ENCODE results near the gene AVPR2. TPM values are rescaled to one million over a fixed set of nuclear protein-coding genes. Genes with fewer than 3 reads are reported as not detected.

Gene AVPR2
- total and polyA plus RNA-seq, 2 donors = 0.53 to 7.7 TPM

- H3K36me3 ChIP-seq (ENCODE audit: insufficient read depth) = no peaks in the 10 kb centered on the region
- no peak overlapping the region for H3K4me3 ChIP-seq (ENCODE audit: low read depth, low read length)
- H3K4me1 ChIP-seq (ENCODE audit: insufficient read depth) = no peaks in the 10 kb centered on the region
- DNase-seq (ENCODE audit: extremely low spot score) = no peak
- H3K27ac ChIP-seq (ENCODE audit: low read depth) = no peak overlapping the region
- 91% methylated on average over 31 of the region's 31 CpGs for WGBS
Measured at GRCh38 chrX:153930011-153930910, 25.8 kb downstream of the AVPR2 start.

- no peak overlapping the region for H3K4me3 ChIP-seq (ENCODE audit: low read depth, low read length)
- no peak for DNase-seq (ENCODE audit: extremely low spot score)
- WGBS = 95% methylated on average over 8 of the region's 8 CpGs
- H3K4me1 ChIP-seq (ENCODE audit: insufficient read depth) = no peaks in the 10 kb centered on the region
- H3K27ac ChIP-seq (ENCODE audit: low read depth) = no peak overlapping the region
- no peaks in the 10 kb centered on the region for H3K36me3 ChIP-seq (ENCODE audit: insufficient read depth)
Measured at GRCh38 chrX:153931151-153931550, 26.7 kb downstream of the AVPR2 start.

GRCh38 chrX:153931748-153932147, 27.3 kb downstream of the AVPR2 start:
- no peak overlapping the region for H3K27ac ChIP-seq (ENCODE audit: low read depth)
- H3K4me1 ChIP-seq (ENCODE audit: insufficient read depth) = no peaks in the 10 kb centered on the region
- H3K36me3 ChIP-seq (ENCODE audit: insufficient read depth) = no peaks in the 10 kb centered on the region

GRCh38 chrX:153932220-153932915, 27.9 kb downstream of the AVPR2 start:
- Histone ChIP-seq H3K4me1 (ENCODE audit: insufficient read depth) (no peaks in the 10 kb centered on the region), H3K27ac (ENCODE audit: low read depth) (no peak overlapping the region), H3K36me3 (ENCODE audit: insufficient read depth) (no peaks in the 10 kb centered on the region), H3K4me3 (ENCODE audit: low read depth, low read length) (no peak overlapping the region)
- no peak for DNase-seq (ENCODE audit: extremely low spot score)
- 92% methylated on average over 13 of the region's 13 CpGs for WGBS

More at GRCh38 chrX:153931748-153932147, 27.3 kb downstream of the AVPR2 start:
- 95% methylated on average over 13 of the region's 13 CpGs for WGBS
- no peak overlapping the region for H3K4me3 ChIP-seq (ENCODE audit: low read depth, low read length)
- DNase-seq (ENCODE audit: extremely low spot score) = no peak

GRCh38 chrX:153933748-153934147, 29.3 kb downstream of the AVPR2 start:
- Histone ChIP-seq H3K27ac (ENCODE audit: low read depth) (no peak overlapping the region), H3K4me3 (ENCODE audit: low read depth, low read length) (peak overlapping the region; percentile 82), H3K4me1 (ENCODE audit: insufficient read depth) (no peaks in the 10 kb centered on the region), H3K36me3 (ENCODE audit: insufficient read depth) (no peaks in the 10 kb centered on the region)
- 32% methylated on average over 7 of the region's 7 CpGs for WGBS
- no peak for DNase-seq (ENCODE audit: extremely low spot score)

GRCh38 chrX:153934148-153934761, 29.8 kb downstream of the AVPR2 start:
- no peaks in the 10 kb centered on the region for H3K36me3 ChIP-seq (ENCODE audit: insufficient read depth)
- H3K4me3 ChIP-seq (ENCODE audit: low read depth, low read length) = peak overlapping the region; percentile 82
- 6% methylated on average over 33 of the region's 33 CpGs for WGBS
- no peak for DNase-seq (ENCODE audit: extremely low spot score)
- no peaks in the 10 kb centered on the region for H3K4me1 ChIP-seq (ENCODE audit: insufficient read depth)
- no peak overlapping the region for H3K27ac ChIP-seq (ENCODE audit: low read depth)

GRCh38 chrX:153934762-153935325, 30.4 kb downstream of the AVPR2 start, which contains the start of gene NAA10:
TSS of gene NAA10 (minus strand) at chrX:153935037. CDS start at chrX:153934904, 133 bp downstream.
- Histone ChIP-seq H3K4me3 (ENCODE audit: low read depth, low read length) (peak within 1 kb of the TSS; percentile 82), H3K4me1 (ENCODE audit: insufficient read depth) (no peaks in the 10 kb centered on the region), H3K27ac (ENCODE audit: low read depth) (no peak within 1 kb of the TSS), H3K36me3 (ENCODE audit: insufficient read depth) (no peaks in the 10 kb centered on the region)
- no peak for DNase-seq (ENCODE audit: extremely low spot score)
- under 1% methylated on average over 58 of the region's 87 CpGs for WGBS

GRCh38 chrX:153935326-153935851, 30.9 kb downstream of the AVPR2 start:
- DNase-seq (ENCODE audit: extremely low spot score) = no peak
- 8% methylated on average over 28 of the region's 32 CpGs for WGBS
- Histone ChIP-seq H3K4me3 (ENCODE audit: low read depth, low read length) (peak overlapping the region; percentile 82), H3K4me1 (ENCODE audit: insufficient read depth) (no peaks in the 10 kb centered on the region), H3K36me3 (ENCODE audit: insufficient read depth) (no peaks in the 10 kb centered on the region), H3K27ac (ENCODE audit: low read depth) (no peak overlapping the region)

GRCh38 chrX:153937056-153937455, 32.6 kb downstream of the AVPR2 start:
- no peak for DNase-seq (ENCODE audit: extremely low spot score)
- Histone ChIP-seq H3K27ac (ENCODE audit: low read depth) (no peak overlapping the region), H3K4me3 (ENCODE audit: low read depth, low read length) (no peak overlapping the region), H3K4me1 (ENCODE audit: insufficient read depth) (no peaks in the 10 kb centered on the region), H3K36me3 (ENCODE audit: insufficient read depth) (no peaks in the 10 kb centered on the region)
- 89% methylated on average over 3 of the region's 3 CpGs for WGBS

- DNase-seq (ENCODE audit: extremely low spot score) = no peak
- Histone ChIP-seq H3K4me3 (ENCODE audit: low read depth, low read length) (no peak overlapping the region), H3K4me1 (ENCODE audit: insufficient read depth) (no peaks in the 10 kb centered on the region), H3K36me3 (ENCODE audit: insufficient read depth) (no peaks in the 10 kb centered on the region), H3K27ac (ENCODE audit: low read depth) (no peak overlapping the region)
- WGBS = 76% methylated on average over 10 of the region's 10 CpGs
Measured at GRCh38 chrX:153938226-153938786, 33.8 kb downstream of the AVPR2 start.

GRCh38 chrX:153939573-153939972, 35.1 kb downstream of the AVPR2 start:
- no peak overlapping the region for H3K27ac ChIP-seq (ENCODE audit: low read depth)
- WGBS = 57% methylated on average over 7 of the region's 7 CpGs
- H3K4me3 ChIP-seq (ENCODE audit: low read depth, low read length) = no peak overlapping the region
- no peak for DNase-seq (ENCODE audit: extremely low spot score)
- no peaks in the 10 kb centered on the region for H3K36me3 ChIP-seq (ENCODE audit: insufficient read depth)
- no peaks in the 10 kb centered on the region for H3K4me1 ChIP-seq (ENCODE audit: insufficient read depth)

- no peaks in the 10 kb centered on the region for H3K4me1 ChIP-seq (ENCODE audit: insufficient read depth)
- no peak overlapping the region for H3K4me3 ChIP-seq (ENCODE audit: low read depth, low read length)
- no peak for DNase-seq (ENCODE audit: extremely low spot score)
- 51% methylated on average over 23 of the region's 23 CpGs for WGBS
- no peak overlapping the region for H3K27ac ChIP-seq (ENCODE audit: low read depth)
- no peaks in the 10 kb centered on the region for H3K36me3 ChIP-seq (ENCODE audit: insufficient read depth)
Measured at GRCh38 chrX:153941336-153942252, 37.1 kb downstream of the AVPR2 start.
